Stimulated activated CD8-positive, alpha-beta memory T cell treated with anti-CD3 and anti-CD28 coated beads, Interleukin-12 subunit alpha, Interleukin-12 subunit beta, amount 100 ng/mL, for 1 hour (primary cell): ENCODE data around the gene SNX27.
"Not testable (repeated sequence)": the region's sequence is repeated elsewhere in the genome, so short reads cannot be mapped to it uniquely, and the experiment has no call there.

ENCODE experiments used
- DNase-seq: peaks from one replicate; pipeline ENCODE4 v3.0.0-alpha.2; 2020; ENCODE audit warnings: low read depth

The SNX27 gene

GRCh38 chr1:151604291-151604690 is 7.6 kb upstream of the SNX27 start:
- no peak for DNase-seq

GRCh38 chr1:151606384-151606783 is 5.5 kb upstream of the SNX27 start:
- DNase-seq: no peak

GRCh38 chr1:151606857-151607256 is 5.0 kb upstream of the SNX27 start:
- DNase-seq: no peak

GRCh38 chr1:151610142-151610541 is 1.7 kb upstream of the SNX27 start:
- no peak for DNase-seq

- DNase-seq: no peak
Observed at GRCh38 chr1:151611288-151611790, 511 bp upstream of the SNX27 start.

GRCh38 chr1:151612501-151613281 is 841 bp downstream of the SNX27 start:
- DNase-seq: no peak

DNA sequence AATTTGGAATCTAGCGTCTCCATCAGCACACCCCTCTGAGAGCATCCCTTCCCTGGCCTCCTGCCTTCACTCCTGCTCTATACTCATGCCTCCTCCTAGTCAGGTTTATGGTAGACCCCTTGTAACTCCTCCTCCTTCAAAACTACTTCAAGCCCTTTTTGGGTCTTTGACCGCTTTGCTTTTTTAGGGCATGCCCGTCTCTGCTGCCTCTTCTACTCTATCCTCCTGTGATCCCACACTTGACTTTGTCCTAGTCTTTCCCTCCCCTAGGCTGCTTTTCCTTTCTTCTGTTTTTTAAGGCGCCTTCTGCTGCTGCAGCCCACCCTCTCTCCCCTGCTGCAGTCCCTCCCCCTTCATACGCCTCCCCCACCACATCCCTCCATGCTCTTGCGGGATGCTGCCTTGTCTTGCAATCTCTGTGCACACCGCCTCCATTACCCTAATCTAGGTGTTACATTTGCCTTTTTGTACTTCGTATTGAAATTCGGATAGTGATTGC is 1.5 kb downstream of the SNX27 start:
- no peak for DNase-seq

DNA sequence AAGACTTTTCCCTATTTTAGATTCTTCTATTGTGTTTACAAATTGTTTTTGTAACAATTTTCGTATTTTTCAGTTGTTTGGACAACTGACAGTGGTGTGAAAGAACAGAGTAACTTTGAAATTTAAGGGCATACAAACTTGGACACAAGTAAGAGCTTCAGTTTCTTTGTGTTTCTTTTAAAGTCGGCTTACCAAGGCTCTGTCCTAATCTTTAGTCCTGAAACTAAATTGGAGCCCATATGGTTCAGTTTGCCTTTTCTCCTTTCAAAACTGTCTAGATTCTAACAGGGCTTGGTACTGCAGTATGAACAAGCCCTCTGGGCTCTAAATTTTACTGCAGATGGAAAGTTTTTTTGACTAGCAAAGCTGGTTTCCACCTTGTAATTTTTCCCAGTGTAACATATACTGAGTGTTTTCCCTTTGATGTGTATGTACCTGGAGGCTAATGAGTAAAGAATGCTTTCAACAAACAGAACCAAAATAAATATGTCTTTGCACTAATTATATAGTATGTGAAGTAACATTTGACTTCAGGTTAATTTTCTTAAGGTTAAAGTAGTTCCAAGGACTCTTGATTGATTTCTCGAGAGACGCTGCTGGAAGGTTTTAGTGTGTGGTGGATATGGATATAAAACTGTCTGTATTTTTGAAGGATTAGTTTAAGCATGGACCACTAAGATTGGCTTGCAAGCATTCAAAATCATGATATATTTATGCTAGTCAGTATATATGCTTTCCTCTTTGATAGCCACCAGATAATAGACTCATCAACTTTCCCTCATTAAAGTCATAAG is 4.1 kb downstream of the SNX27 start:
- no peak for DNase-seq

DNA sequence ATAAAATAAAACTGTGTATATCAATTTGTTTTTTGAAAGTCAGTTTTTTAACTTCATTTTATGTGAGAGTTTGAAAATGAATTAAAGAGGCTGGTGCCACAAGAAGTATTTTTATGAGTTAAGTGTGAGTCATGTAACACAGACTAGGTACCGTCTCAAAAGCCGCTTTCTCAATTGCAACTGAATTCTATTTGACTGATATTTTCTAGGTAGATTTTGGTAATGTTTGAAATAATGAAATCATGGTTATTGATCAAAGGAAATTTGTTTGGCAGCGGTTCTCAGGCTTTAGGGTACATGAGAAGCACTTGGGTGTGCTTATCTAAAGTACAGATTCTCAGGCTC is 4.6 kb downstream of the SNX27 start:
- no peak for DNase-seq

- DNase-seq: no peak
Observed at GRCh38 chr1:151618003-151618402, 6.2 kb downstream of the SNX27 start.

GRCh38 chr1:151618470-151618869 is 6.6 kb downstream of the SNX27 start:
- no peak for DNase-seq

- not testable (repeated sequence) for DNase-seq
Observed at GRCh38 chr1:151618996-151619395, 7.1 kb downstream of the SNX27 start.

- no peak for DNase-seq
Observed at GRCh38 chr1:151619489-151620093, 7.7 kb downstream of the SNX27 start.

DNA sequence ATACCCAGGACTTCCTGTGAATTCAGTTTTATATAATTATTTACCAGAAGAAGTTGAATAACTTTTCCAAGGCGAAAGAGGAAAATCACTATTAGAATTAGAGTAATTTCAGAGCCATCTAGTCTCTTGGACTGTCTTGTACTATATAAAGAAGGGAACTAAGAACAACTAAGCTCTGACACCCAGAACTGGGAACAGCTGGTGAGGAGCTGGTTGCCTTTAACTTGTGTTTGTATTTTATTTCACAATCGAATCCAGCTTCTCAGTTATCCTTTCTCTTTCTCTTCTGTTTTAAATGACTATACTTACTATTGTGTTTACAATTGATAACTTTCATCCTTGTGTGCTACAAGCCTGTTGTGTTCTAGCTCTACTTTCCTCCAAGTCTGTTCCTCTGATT is 8.4 kb downstream of the SNX27 start:
- no peak for DNase-seq

GRCh38 chr1:151621351-151621750 is 9.5 kb downstream of the SNX27 start:
- DNase-seq: no peak

- no peak for DNase-seq
Observed at GRCh38 chr1:151624783-151625182, 12.9 kb downstream of the SNX27 start.

GRCh38 chr1:151626740-151627334 is 15.0 kb downstream of the SNX27 start:
- DNase-seq: no peak

GRCh38 chr1:151629278-151629677 is 17.4 kb downstream of the SNX27 start:
- no peak for DNase-seq

DNA sequence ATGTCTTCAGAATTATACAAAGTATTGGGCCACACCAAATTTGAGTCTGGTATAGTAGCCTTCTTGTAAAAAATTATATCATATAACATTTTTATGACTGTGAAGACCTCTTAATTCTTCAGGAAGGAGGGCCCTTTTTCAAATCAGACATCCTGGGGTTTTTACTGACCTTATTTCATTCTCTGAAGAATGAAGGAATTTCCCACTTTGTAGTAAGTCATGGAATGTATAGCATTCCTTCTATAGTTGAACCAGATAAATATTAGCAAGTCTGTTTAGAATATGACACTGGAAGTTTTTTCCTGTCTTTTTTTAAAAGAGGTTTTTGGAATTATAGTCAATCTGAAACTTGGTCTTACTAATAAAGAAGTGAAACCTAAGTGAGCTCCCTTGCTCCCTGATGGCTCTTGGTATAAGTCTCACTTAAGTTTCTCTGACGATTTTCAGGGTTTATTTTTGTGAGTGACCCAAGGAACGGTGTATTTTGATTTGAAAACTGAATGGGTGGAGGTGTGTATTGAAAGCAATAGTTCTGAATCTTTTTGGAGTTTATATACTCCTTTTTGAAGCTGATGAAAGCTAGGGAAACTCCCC is 23.7 kb downstream of the SNX27 start:
- DNase-seq: no peak

DNA sequence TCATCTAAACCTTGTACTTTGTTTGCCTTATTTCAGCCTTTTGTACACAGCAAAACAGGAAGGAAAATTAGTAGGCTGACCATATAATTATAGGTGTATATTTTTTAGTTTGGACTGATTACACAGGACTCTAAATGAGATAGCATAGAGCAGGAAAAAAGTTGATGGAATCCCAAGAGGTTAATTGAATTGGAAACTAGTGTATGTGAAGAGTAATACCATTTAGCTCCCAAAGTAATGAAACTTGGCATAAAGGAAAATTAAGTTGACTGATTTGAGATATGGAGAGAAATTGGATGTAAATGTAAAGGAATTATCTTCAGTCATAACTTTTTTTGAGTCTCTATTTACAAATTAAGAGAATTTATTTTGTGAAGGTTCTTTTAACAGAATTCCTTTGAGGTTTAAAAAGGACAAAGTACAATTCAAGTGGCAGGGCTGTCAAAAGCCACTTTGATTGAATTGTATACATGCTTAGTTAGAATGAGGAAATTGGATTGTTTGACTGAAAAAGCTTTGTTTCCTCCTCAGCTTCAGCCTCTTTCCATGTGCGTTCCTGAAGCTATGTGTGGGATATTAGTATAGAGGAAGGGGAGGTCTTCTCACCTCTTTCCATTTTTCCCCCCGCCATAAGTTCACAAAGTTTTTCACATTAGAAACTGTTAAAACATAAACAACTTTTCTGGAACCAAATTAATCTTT is 26.4 kb downstream of the SNX27 start:
- no peak for DNase-seq

DNA sequence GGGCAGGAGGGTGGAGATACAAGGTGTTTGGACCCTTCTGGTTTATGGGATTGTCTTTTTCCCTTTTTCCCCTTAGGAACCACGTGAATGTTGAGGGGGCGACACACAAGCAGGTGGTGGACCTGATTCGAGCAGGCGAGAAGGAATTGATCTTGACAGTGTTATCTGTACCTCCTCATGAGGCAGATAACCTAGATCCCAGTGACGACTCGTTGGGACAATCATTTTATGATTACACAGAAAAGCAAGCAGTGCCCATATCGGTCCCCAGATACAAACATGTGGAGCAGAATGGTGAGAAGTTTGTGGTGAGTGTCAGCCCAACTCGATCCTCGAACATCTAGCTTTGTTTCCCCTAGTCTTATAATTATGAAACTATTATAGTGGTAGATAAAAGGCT is 27.0 kb downstream of the SNX27 start:
- no peak for DNase-seq
